Measurements from ENCODE around the gene MOGAT3.

DNA sequence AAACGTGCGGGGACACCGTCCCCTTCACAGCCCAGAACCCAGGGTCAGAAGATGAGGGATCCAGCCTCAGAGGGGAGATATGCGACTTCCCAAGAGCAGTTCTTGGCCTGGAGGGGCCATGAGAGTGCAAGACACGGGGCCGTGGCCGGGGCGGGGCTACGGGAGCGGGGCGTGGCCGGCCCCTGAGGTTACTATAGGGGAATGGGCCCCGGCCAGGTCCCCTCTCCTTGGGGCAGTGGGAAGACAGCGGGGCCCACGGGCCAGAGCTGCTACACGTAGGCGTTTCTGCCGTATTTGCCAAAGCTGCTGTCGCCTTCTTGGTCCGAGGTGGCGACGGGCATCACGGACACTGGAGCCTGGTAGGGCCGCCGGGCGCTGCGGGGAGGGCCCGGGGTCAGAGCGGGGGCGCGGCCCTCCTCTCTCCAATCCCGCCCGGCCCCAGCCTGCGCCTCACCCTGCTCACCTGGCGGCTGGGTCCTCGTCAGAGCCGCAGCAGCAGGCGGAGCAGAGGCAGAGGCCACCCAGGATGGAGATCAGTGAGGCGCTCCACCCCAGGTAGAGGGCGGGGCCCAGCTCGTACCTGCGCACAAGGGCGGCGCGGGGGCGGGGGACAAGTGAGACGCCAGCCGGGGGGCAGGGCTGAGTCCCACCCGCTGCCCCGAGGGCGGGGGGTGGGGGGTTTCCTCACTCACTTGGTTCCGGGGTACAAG, 31.5 kb upstream of the MOGAT3 start:
- TF ChIP-seq, protein P1, sequence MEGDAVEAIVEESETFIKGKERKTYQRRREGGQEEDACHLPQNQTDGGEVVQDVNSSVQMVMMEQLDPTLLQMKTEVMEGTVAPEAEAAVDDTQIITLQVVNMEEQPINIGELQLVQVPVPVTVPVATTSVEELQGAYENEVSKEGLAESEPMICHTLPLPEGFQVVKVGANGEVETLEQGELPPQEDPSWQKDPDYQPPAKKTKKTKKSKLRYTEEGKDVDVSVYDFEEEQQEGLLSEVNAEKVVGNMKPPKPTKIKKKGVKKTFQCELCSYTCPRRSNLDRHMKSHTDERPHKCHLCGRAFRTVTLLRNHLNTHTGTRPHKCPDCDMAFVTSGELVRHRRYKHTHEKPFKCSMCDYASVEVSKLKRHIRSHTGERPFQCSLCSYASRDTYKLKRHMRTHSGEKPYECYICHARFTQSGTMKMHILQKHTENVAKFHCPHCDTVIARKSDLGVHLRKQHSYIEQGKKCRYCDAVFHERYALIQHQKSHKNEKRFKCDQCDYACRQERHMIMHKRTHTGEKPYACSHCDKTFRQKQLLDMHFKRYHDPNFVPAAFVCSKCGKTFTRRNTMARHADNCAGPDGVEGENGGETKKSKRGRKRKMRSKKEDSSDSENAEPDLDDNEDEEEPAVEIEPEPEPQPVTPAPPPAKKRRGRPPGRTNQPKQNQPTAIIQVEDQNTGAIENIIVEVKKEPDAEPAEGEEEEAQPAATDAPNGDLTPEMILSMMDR (IDR thresholded peaks at IDR 0.05): no peak
- TF ChIP-seq POLR2AphosphoS5 (IDR thresholded peaks at IDR 0.05) (no peak), POLR2A (IDR thresholded peaks at IDR 0.05) (peak in 1 of 4 donors; percentile 30), EP300 (IDR thresholded peaks at IDR 0.05) (no peak)
